ELR (cell line): ENCODE results near the gene USP4.
A peak's percentile ranks its signal among the peaks of the same experiment; 100 is the strongest.
"Not testable (repeated sequence)": the region's sequence is repeated elsewhere in the genome, so short reads cannot be mapped to it uniquely, and the experiment has no call there.

ENCODE experiments used
- DNase-seq: peaks from one replicate; pipeline ENCODE4 v3.0.0-alpha.2; 2015; ENCODE audit warnings: low read depth

USP4 gene

GRCh38 chr3:49339941-49340800 is at the start of gene USP4:
Gene USP4, minus strand, starts transcription at chr3:49340053. Its CDS starts 29 bp downstream, at chr3:49340024.
- DNase-seq: peak; percentile 91

GRCh38 chr3:49389297-49389696 is 49.4 kb upstream of the USP4 start:
- no peak for DNase-seq

GRCh38 chr3:49388289-49388820 is 48.5 kb upstream of the USP4 start:
- no peak for DNase-seq

- DNase-seq: peak; percentile 73
Observed at GRCh38 chr3:49387721-49388120, 47.9 kb upstream of the USP4 start.

- no peak for DNase-seq
Observed at GRCh38 chr3:49386056-49386756, 46.4 kb upstream of the USP4 start.

- no peak for DNase-seq
Observed at GRCh38 chr3:49385617-49386016, 45.8 kb upstream of the USP4 start.

- DNase-seq: no peak
Observed at GRCh38 chr3:49383387-49383786, 43.5 kb upstream of the USP4 start.

GRCh38 chr3:49378249-49378895 is 38.5 kb upstream of the USP4 start:
- DNase-seq: peak; percentile 54

GRCh38 chr3:49377483-49377882 is 37.6 kb upstream of the USP4 start:
- peak; percentile 62 for DNase-seq

GRCh38 chr3:49371946-49372345 is 32.1 kb upstream of the USP4 start:
- DNase-seq: no peak

- DNase-seq: no peak
Observed at GRCh38 chr3:49370585-49371290, 30.9 kb upstream of the USP4 start.

GRCh38 chr3:49362561-49362960 is 22.7 kb upstream of the USP4 start:
- no peak for DNase-seq

GRCh38 chr3:49359623-49360022 is 19.8 kb upstream of the USP4 start:
- peak; percentile 66 for DNase-seq

- DNase-seq: no peak
Observed at GRCh38 chr3:49358884-49359225, 19.0 kb upstream of the USP4 start.

- peak; percentile 96 for DNase-seq
Observed at GRCh38 chr3:49358217-49358883, 18.5 kb upstream of the USP4 start, which contains the start of gene GPX1. Gene GPX1, minus strand, starts transcription at chr3:49358353. Its CDS starts 75 bp downstream, at chr3:49358278.

GRCh38 chr3:49357443-49358216 is 17.8 kb upstream of the USP4 start:
- peak; percentile 93 for DNase-seq

- DNase-seq: not testable (repeated sequence)
Observed at GRCh38 chr3:49357095-49357442, 17.2 kb upstream of the USP4 start.

- DNase-seq: no peak
Observed at GRCh38 chr3:49352890-49353421, 13.1 kb upstream of the USP4 start.

GRCh38 chr3:49352281-49352680 is 12.4 kb upstream of the USP4 start:
- DNase-seq: no peak

- DNase-seq: peak; percentile 81
Observed at GRCh38 chr3:49351521-49352011, 11.7 kb upstream of the USP4 start.
